H1 (cell line): Measurements from ENCODE around the gene RNF111. TPM values are rescaled to one million over a fixed set of nuclear protein-coding genes. Genes with fewer than 3 reads are reported as not detected.

ENCODE experiments used
- CTCF ChIA-PET: fragments of 300-600 bp; sonication (Branson Sonifier 250); formaldehyde crosslinking; loops from one replicate; lab custom pipeline; 2021; ENCODE audit not compliant: partially characterized antibody; lab: Charles Lee
- POLR2A ChIA-PET: fragments of 300-600 bp; sonication (Branson Sonifier 250); formaldehyde crosslinking; loops from one replicate; lab custom pipeline; 2021; ENCODE audit warnings: inconsistent platforms; ENCODE audit not compliant: partially characterized antibody; lab: Charles Lee
- DNase-seq, 2 experiments: peaks; one replicate each; pipeline versions ENCODE4 v3.0.0 to v3.0.0-alpha.2; 2010 to 2022; ENCODE audit warnings: low spot score in 2 of 2, low read depth in 1 of 2, mixed read lengths in 1 of 2
- FAIRE-seq: peaks from 2 replicates; lab custom pipeline; 2011; peaks lifted over from hg19 to GRCh38; lab: Jason Lieb, UNC
- H2AFZ ChIP-seq: 2 replicates; pipeline ENCODE4 v1.8.1; 2012; ENCODE audit warnings: low read length, inconsistent platforms
- H2AK5ac ChIP-seq: 2 replicates; pipeline ENCODE4 v1.6.1; 2013; ENCODE audit warnings: low read depth, low read length
- H2BK120ac ChIP-seq: replicated peaks from 2 replicates; pipeline ENCODE3; 2013; ENCODE audit warnings: low read depth, low read length, inconsistent platforms
- H2BK12ac ChIP-seq: 2 replicates; pipeline ENCODE4 v1.6.1; 2013; ENCODE audit warnings: low read depth, low read length
- H2BK15ac ChIP-seq: 2 replicates; pipeline ENCODE4 v1.6.1; 2013; ENCODE audit warnings: low read length
- H2BK20ac ChIP-seq: 2 replicates; pipeline ENCODE4 v1.6.1; 2013; ENCODE audit warnings: low read length
- H2BK5ac ChIP-seq: 2 replicates; pipeline ENCODE4 v1.6.1; 2013; ENCODE audit warnings: low read depth, low read length
- H3K14ac ChIP-seq: 2 replicates; pipeline ENCODE4 v1.6.1; 2013; ENCODE audit warnings: inconsistent platforms; ENCODE audit not compliant: insufficient read length
- H3K18ac ChIP-seq: 2 replicates; pipeline ENCODE4 v1.6.1; 2013; ENCODE audit warnings: low read length; ENCODE audit errors: extremely low read depth
- H3K23ac ChIP-seq: 2 replicates; pipeline ENCODE4 v1.6.1; 2013; ENCODE audit warnings: inconsistent platforms; ENCODE audit not compliant: insufficient read length
- H3K23me2 ChIP-seq: 2 replicates; pipeline ENCODE4 v1.6.1; 2013; ENCODE audit warnings: low read depth, low read length
- H3K27ac ChIP-seq: 2 replicates; pipeline ENCODE4 v1.6.1; 2011; ENCODE audit warnings: low read depth, low read length, inconsistent platforms
- H3K27me3 ChIP-seq, 4 experiments: replicated peaks in 1 of 4; 1 replicate in 1 of 4; 2 replicates in 3 of 4; pipeline versions ENCODE4 v1.6.1 to v1.8.1; 2011 to 2013; ENCODE audit warnings: low read length in 3 of 4, mild to moderate bottlenecking in 3 of 4, inconsistent platforms in 2 of 4, mixed read lengths in 2 of 4, moderate library complexity in 1 of 4; ENCODE audit not compliant: control insufficient read depth in 3 of 4, insufficient read depth in 3 of 4; ENCODE audit errors: extremely low read depth in 1 of 4
- H3K36me3 ChIP-seq, 4 experiments: 2 replicates each; pipeline versions ENCODE4 v1.6.1 to v1.8.1; 2011 to 2013; ENCODE audit warnings: mild to moderate bottlenecking in 4 of 4, low read length in 3 of 4, moderate library complexity in 2 of 4, control low read depth in 1 of 4, inconsistent platforms in 1 of 4; ENCODE audit not compliant: insufficient read depth in 4 of 4, control insufficient read depth in 2 of 4
- H3K4ac ChIP-seq: replicated peaks from 2 replicates; pipeline ENCODE3; 2013; ENCODE audit warnings: low read length, low read depth, mixed read lengths, inconsistent platforms; ENCODE audit not compliant: insufficient read length
- H3K4me1 ChIP-seq, 4 experiments: replicated peaks in 1 of 4; 1 replicate in 1 of 4; 2 replicates in 3 of 4; pipeline versions ENCODE4 v1.6.1 to v1.8.1; 2011 to 2013; ENCODE audit warnings: low read length in 3 of 4, inconsistent platforms in 2 of 4, mixed read lengths in 1 of 4; ENCODE audit not compliant: insufficient read depth in 4 of 4, control insufficient read depth in 3 of 4
- H3K4me2 ChIP-seq, 2 experiments: 2 replicates each; pipeline versions ENCODE4 v1.6.1 to v1.8.1; 2011 to 2013; ENCODE audit warnings: low read depth in 2 of 2, low read length in 2 of 2, control low read depth in 1 of 2, inconsistent platforms in 1 of 2, mild to moderate bottlenecking in 1 of 2; ENCODE audit not compliant: insufficient read depth in 1 of 2
- H3K4me3 ChIP-seq, 4 experiments: fragments of 200-600, 300-600 bp in 1 of 4; sonication (generic), shearing (Covaris generic), sonication (Bioruptor Twin) in 1 of 4; 2 replicates each; pipeline versions ENCODE4 v1.5.1 to v1.8.1; 2011 to 2016; ENCODE audit warnings: low read length in 4 of 4, low read depth in 3 of 4, control low read depth in 2 of 4, inconsistent platforms in 2 of 4, mild to moderate bottlenecking in 2 of 4, mixed read lengths in 1 of 4, moderate library complexity in 1 of 4; ENCODE audit not compliant: insufficient read depth in 2 of 4; ENCODE audit errors: extremely low read depth in 1 of 4
- H3K56ac ChIP-seq: replicated peaks from 2 replicates; pipeline ENCODE3; 2013; ENCODE audit warnings: low read depth, mild to moderate bottlenecking, mixed read lengths, low read length, inconsistent platforms; ENCODE audit not compliant: insufficient read length
- H3K79me1 ChIP-seq: 2 replicates; pipeline ENCODE4 v1.6.1; 2013; ENCODE audit warnings: low read depth, low read length, control low read depth
- H3K79me2 ChIP-seq, 2 experiments: 2 replicates each; pipeline versions ENCODE4 v1.6.1 to v1.8.1; 2012 to 2013; ENCODE audit warnings: low read length in 2 of 2, mild to moderate bottlenecking in 2 of 2, inconsistent platforms in 1 of 2; ENCODE audit not compliant: insufficient read depth in 2 of 2, control insufficient read depth in 1 of 2
- H3K9ac ChIP-seq, 4 experiments: replicated peaks in 1 of 4; 1 replicate in 1 of 4; 2 replicates in 3 of 4; pipeline versions ENCODE4 v1.6.1 to v1.8.1; 2011 to 2013; ENCODE audit warnings: low read depth in 3 of 4, low read length in 3 of 4, control low read depth in 2 of 4, mild to moderate bottlenecking in 2 of 4, moderate library complexity in 2 of 4, inconsistent platforms in 1 of 4; ENCODE audit errors: extremely low read depth in 1 of 4
- H3K9me3 ChIP-seq, 2 experiments: 2 replicates each; pipeline versions ENCODE4 v1.6.1 to v1.8.1; 2012 to 2013; ENCODE audit warnings: mild to moderate bottlenecking in 2 of 2, moderate library complexity in 2 of 2, control low read depth in 1 of 2, inconsistent platforms in 1 of 2, low read depth in 1 of 2, low read length in 1 of 2, mixed read lengths in 1 of 2; ENCODE audit not compliant: insufficient read depth in 2 of 2
- H4K20me1 ChIP-seq, 2 experiments: replicated peaks in 1 of 2; 2 replicates each; pipeline versions ENCODE3 to v1.8.1; 2011 to 2013; ENCODE audit warnings: inconsistent platforms in 2 of 2, low read length in 2 of 2, mild to moderate bottlenecking in 1 of 2; ENCODE audit not compliant: insufficient read depth in 2 of 2, control insufficient read depth in 1 of 2
- H4K5ac ChIP-seq: 2 replicates; pipeline ENCODE4 v1.6.1; 2013; ENCODE audit warnings: low read length, low read depth, mixed read lengths, inconsistent platforms; ENCODE audit not compliant: insufficient read length
- H4K8ac ChIP-seq: 2 replicates; pipeline ENCODE4 v1.8.0; 2013; ENCODE audit warnings: mild to moderate bottlenecking, moderate library complexity, low read length, inconsistent platforms; ENCODE audit not compliant: insufficient read depth; ENCODE audit errors: extremely low read depth
- H4K91ac ChIP-seq: replicated peaks from 2 replicates; pipeline ENCODE3; 2013; ENCODE audit warnings: low read length, mixed read lengths, inconsistent platforms; ENCODE audit not compliant: insufficient read length
- BCL11A ChIP-seq, 2 experiments: IDR thresholded peaks; one replicate each; pipeline ENCODE4 v1.6.1; 2011; ENCODE audit warnings: low read depth in 2 of 2, low read length in 2 of 2, mild to moderate bottlenecking in 2 of 2
- EZH2 ChIP-seq: fragments of 200-600 bp; sonication (generic); IDR thresholded peaks from 2 replicates; pipeline ENCODE4 v1.7.1; 2012; ENCODE audit warnings: low read depth, mild to moderate bottlenecking, moderate library complexity, low read length, inconsistent platforms; ENCODE audit not compliant: severe bottlenecking
- FOSL1 ChIP-seq: IDR thresholded peaks from 2 replicates; pipeline ENCODE4 v1.6.1; 2011; ENCODE audit warnings: mild to moderate bottlenecking, low read depth, low read length, moderate library complexity; ENCODE audit not compliant: insufficient read depth
- WGBS, 2 experiments: shearing (Covaris generic) in 1 of 2; methylation state at CpG; one replicate each; pipeline versions ENCODE4 v1.1.6 to v1.1.7; 2013 to 2015; ENCODE audit warnings: low lambda C conversion rate in 2 of 2, mixed read lengths in 2 of 2, inconsistent platforms in 1 of 2, low coverage in 1 of 2, missing lambda C conversion rate in 1 of 2; ENCODE audit not compliant: insufficient replicate concordance in 2 of 2, insufficient coverage in 1 of 2, insufficient read length in 1 of 2; ENCODE audit errors: extremely low coverage in 1 of 2, missing lambda C conversion rate in 1 of 2; 5-methylcytosine and 5-hydroxymethylcytosine counted together
- polyA plus RNA-seq, 7 experiments: library from polyadenylated mRNA; depleted of rRNA in 3 of 7; stranded (reverse) in 5 of 7; unstranded in 2 of 7; fragments of >200 nt in 5 of 7; fragments of 200-250 nt in 2 of 7; gene quantifications; 1 replicate in 5 of 7; 2 replicates in 1 of 7; 4 replicates in 1 of 7; pipeline versions ENCODE4 v1.2.1 to v1.2.3, GENCODE V29; 2011 to 2013; ENCODE audit warnings: missing spikeins in 2 of 7, mixed read lengths in 2 of 7
- total RNA-seq: library from RNA; stranded (reverse); fragmentation: NEBNext Ultra II Directional; extraction: Animal tissue kit (Norgen Biotek cat#: 25700); gene quantifications from 2 replicates; pipeline ENCODE4 v1.2.1, GENCODE V29; 2021

RNF111 gene
- total and polyA plus RNA-seq, 2 of the 8 experiments (the other 6 are each of a cell fraction or from before 2014, with no cell fraction given), result 18.5 to 26.6 TPM

- H3K18ac ChIP-seq, result no peak overlapping the region
- H3K27ac ChIP-seq, result no peak overlapping the region
- FAIRE-seq, result no peak
- peaks cover 0 to 85% of the 10 kb centered on the region in 2 experiments; a peak in 2 of 4 replicates for H3K79me2 ChIP-seq
- no peak overlapping the region for H3K4ac ChIP-seq
- peaks cover 2% of the 10 kb centered on the region; the same call in 1 of the 2 replicates for H3K23me2 ChIP-seq
- no peak overlapping the region for H2AFZ ChIP-seq
- POLR2A ChIA-PET, result no interaction called here
- no peak overlapping the region for H2AK5ac ChIP-seq
- H3K27me3 ChIP-seq, result no peaks in the 10 kb centered on the region
- peaks cover 3% of the 10 kb centered on the region; the same call in 1 of the 2 replicates for H3K79me1 ChIP-seq
- H3K9me3 ChIP-seq, result no peaks in the 10 kb centered on the region
- H4K91ac ChIP-seq, result no peak overlapping the region
- H4K8ac ChIP-seq, result no peak overlapping the region
- H4K20me1 ChIP-seq, result peaks cover 0 to 5% of the 10 kb centered on the region in 2 experiments
- no peak overlapping the region for H3K23ac ChIP-seq
- H3K4me2 ChIP-seq, result no peak overlapping the region
- H3K4me3 ChIP-seq, result no peak overlapping the region
- H3K4me1 ChIP-seq, result no peaks in the 10 kb centered on the region; a peak in 1 of 7 replicates
- no peak overlapping the region for H4K5ac ChIP-seq
- H2BK15ac ChIP-seq, result no peak overlapping the region
- WGBS, 2 experiments, result 93% methylated on average over 5 of the region's 5 CpGs; no CpG with 5 or more reads in 1 of the 2 experiments
- H2BK5ac ChIP-seq, result no peak overlapping the region
- no peak overlapping the region for H3K56ac ChIP-seq
- no peak for DNase-seq
- no peak overlapping the region for H3K9ac ChIP-seq
- H2BK120ac ChIP-seq, result no peak overlapping the region
- H2BK20ac ChIP-seq, result no peak overlapping the region
- no peak overlapping the region for H2BK12ac ChIP-seq
- CTCF ChIA-PET, result interaction anchor here (1.2 to 1.3 kb wide), 2 partner anchors 11 to 45 kb away, joined by 3 read pairs; no protein-coding TSS in a partner anchor
- peaks cover 0 to 4% (median 2%) of the 10 kb centered on the region in 4 experiments; a peak in 2 of 8 replicates for H3K36me3 ChIP-seq
- no peak overlapping the region for H3K14ac ChIP-seq
- no peak for TF ChIP-seq FOSL1
- no peak for TF ChIP-seq EZH2
- no peak for TF ChIP-seq BCL11A (IDR thresholded peaks at IDR 0.05; ENCODE audit: low read depth in 2 of 2, low read length in 2 of 2)
Measured at GRCh38 chr15:59001946-59002345, 14.5 kb downstream of the RNF111 start.
